GM20000 (cell line): ENCODE data around the gene SPACA9.

Source experiments
- DNase-seq: peaks from one replicate; pipeline ENCODE4 v3.0.0; 2012; ENCODE audit warnings: low spot score
- CTCF ChIP-seq: IDR thresholded peaks from 2 replicates; pipeline ENCODE4 v1.5.1; 2012; ENCODE audit warnings: mild to moderate bottlenecking, control low read depth; ENCODE audit errors: extremely low read depth, missing control alignments

Gene SPACA9

DNA sequence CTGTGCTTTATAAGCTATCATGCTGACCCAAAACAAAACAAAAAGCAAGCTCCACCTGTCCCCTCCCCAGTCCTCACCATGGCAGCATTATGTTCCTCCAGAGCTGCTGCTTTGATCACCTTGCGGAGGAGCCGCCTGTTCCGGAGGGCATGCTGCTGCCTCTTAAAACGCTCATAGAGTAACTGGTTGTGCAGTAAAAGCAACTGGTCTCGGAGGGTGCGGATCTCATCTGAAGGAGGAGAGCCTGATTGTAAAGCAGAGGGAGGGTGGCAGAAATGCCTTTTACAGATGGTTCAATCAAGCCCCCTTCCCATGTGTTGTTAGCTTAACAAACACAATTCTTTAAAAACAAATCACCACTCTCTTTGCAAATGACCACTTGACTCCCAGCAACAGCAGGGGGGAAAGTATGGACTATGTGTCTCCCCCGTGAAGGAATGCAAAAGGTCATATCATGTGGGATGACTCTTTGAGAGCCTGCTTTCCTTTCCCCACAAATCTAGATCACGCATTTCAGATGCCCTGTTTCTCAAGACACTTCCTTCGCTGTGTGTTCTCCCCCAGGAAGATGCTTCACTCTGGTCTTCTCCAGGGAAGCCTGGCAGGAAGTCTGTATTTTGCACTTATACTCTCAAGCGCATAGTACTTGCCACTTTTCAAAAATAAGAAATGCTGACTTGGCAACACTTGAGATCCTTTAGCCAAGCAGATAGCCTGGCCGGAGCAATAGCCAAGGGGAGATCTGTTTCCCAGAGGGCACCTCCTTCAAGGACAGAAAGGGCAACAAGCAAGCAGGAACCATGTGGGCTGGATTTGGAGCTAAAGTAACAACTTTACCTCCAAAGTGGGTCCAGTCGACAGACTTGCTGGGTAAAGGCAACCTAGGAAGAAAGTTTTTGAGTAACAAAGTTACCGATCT, 25.1 kb downstream of the SPACA9 start:
- TF ChIP-seq CTCF, result no peak
- DNase-seq, result no peak

DNA sequence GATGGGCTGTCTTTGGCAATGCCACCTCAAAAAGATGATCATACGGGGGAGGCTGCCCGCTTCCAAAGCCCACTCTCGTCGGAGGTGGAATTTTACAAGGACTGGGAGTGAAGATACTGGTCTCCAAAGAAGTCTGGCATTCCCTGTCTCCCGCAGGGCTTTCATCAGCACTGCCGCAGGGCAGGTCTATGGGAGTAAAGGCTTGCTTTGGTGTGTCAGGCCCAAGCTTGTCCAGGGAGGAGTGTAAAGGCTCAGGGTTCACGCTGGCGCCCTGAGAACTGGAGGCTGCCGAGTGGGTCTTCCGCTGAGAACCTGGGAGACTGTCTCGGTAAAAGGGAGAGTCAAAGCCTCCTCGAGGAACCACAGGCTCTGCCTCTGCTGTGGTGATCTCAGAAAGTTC, 27.0 kb downstream of the SPACA9 start:
- TF ChIP-seq CTCF, result no peak

GRCh38 chr9:132908635-132909034, 29.9 kb downstream of the SPACA9 start:
- no peak for TF ChIP-seq CTCF
- no peak for DNase-seq

More for the DNA sequence above, 27.0 kb downstream of the SPACA9 start:
- DNase-seq, result no peak

GRCh38 chr9:132909311-132909710, 30.6 kb downstream of the SPACA9 start:
- no peak for TF ChIP-seq CTCF
- no peak for DNase-seq

DNA sequence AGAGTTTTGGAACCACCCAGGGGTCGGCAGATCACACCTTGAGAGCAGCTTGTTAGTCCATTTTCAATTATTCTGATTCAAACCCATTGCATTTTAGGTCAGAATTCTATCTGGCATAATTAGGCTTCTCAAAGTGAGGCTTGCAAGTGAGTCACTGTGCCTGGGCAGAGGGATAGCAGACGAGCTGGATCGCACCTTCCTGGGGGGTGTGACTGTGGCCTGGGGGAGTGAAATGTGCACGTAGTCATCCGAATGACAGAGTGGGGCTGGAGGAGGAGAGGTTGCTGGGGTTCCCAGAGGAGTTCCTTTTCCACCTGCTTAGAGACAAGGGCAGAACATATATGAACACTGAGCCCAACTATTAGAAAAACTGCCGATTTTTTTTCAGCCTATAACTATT, 31.7 kb downstream of the SPACA9 start:
- DNase-seq, result no peak
- TF ChIP-seq CTCF, result no peak

DNA sequence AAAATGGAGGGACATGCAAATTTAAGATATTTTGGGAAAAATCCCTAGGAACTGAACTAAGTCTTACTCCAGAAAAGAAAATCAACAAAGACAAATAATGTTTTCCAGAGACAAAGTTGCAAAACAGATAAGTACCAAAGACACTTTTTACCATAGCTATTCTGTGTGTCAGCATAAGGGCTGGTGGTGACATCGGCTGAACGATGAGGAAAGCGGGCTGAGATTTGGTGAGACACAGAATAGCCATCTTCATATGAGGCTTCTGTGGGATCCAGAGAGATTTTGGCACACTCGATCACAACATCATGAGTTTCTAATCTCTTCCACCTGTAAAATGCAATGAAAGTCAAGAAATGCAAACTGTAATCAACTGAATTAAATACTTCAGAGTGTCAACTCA, 33.4 kb downstream of the SPACA9 start:
- TF ChIP-seq CTCF, result no peak
- no peak for DNase-seq

DNA sequence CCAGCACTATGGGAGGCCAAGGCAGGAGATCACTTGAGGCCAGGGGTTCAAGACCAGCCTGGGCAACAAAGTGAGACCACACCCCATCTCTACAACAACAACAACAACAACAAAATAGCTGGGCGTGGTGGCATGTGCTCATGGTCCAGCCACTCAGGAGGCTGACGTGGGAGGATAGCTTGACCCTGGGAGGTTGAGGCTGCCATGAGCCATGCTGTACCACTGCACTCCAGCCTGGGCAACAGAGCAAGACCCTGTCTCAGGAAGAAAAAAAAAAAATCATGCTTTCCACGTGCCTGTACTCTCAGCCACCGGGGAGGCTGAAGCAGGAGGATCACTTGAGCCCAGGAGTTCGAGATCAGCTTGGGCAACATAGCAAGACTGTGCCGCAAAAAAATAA, 36.2 kb downstream of the SPACA9 start:
- TF ChIP-seq CTCF, result no peak
- DNase-seq, result no peak
